ENCODE data around the gene RUNDC1.

The RUNDC1 gene

GRCh38 chr17:43018932-43019331, 38.6 kb downstream of the RUNDC1 start:
- DNase-seq (ENCODE audit: low read depth in 3 of 3) = no peak

- no peak for DNase-seq (ENCODE audit: low read depth in 3 of 3)
Observed at GRCh38 chr17:43019418-43019817, 39.1 kb downstream of the RUNDC1 start.

- no peak for DNase-seq (ENCODE audit: low read depth in 3 of 3)
Observed at GRCh38 chr17:43020030-43020621, 39.8 kb downstream of the RUNDC1 start.

- DNase-seq (ENCODE audit: low read depth in 3 of 3) = no peak
Observed at GRCh38 chr17:43020789-43021740, 40.7 kb downstream of the RUNDC1 start.

GRCh38 chr17:43021741-43022512, 41.6 kb downstream of the RUNDC1 start, which contains the start of gene VAT1:
VAT1 (minus strand) TSS chr17:43022385; CDS start chr17:43022322, 63 bp downstream.
- peak; percentile 27 to 57 (median 45) for DNase-seq (ENCODE audit: low read depth in 3 of 3)

GRCh38 chr17:43024407-43025289, 44.3 kb downstream of the RUNDC1 start, which contains the start of gene RND2:
RND2 (plus strand) TSS chr17:43025231; CDS start chr17:43025348, 117 bp downstream.
- DNase-seq (ENCODE audit: low read depth in 3 of 3) = peak; percentile 61 to 68 (median 65)

GRCh38 chr17:43025290-43025657, 44.9 kb downstream of the RUNDC1 start:
- no peak for DNase-seq (ENCODE audit: low read depth in 3 of 3)

- no peak for DNase-seq (ENCODE audit: low read depth in 3 of 3)
Observed at GRCh38 chr17:43025766-43026537, 45.6 kb downstream of the RUNDC1 start.

GRCh38 chr17:43026595-43026994, 46.2 kb downstream of the RUNDC1 start:
- DNase-seq (ENCODE audit: low read depth in 3 of 3) = no peak

GRCh38 chr17:43027091-43028032, 47.0 kb downstream of the RUNDC1 start:
- DNase-seq (ENCODE audit: low read depth in 3 of 3) = no peak

- no peak for DNase-seq (ENCODE audit: low read depth in 3 of 3)
Observed at GRCh38 chr17:43028221-43028861, 48.0 kb downstream of the RUNDC1 start.

- no peak for DNase-seq (ENCODE audit: low read depth in 3 of 3)
Observed at GRCh38 chr17:43030137-43030767, 49.9 kb downstream of the RUNDC1 start.

GRCh38 chr17:43031666-43032065, 51.3 kb downstream of the RUNDC1 start:
- no peak for DNase-seq (ENCODE audit: low read depth in 3 of 3)

- no peak for DNase-seq (ENCODE audit: low read depth in 3 of 3)
Observed at GRCh38 chr17:43033948-43034881, 53.9 kb downstream of the RUNDC1 start.

- no peak for DNase-seq (ENCODE audit: low read depth in 3 of 3)
Observed at GRCh38 chr17:43034894-43035293, 54.5 kb downstream of the RUNDC1 start.

GRCh38 chr17:43039646-43040045, 59.3 kb downstream of the RUNDC1 start:
- no peak for DNase-seq (ENCODE audit: low read depth in 3 of 3)

GRCh38 chr17:43040655-43041054, 60.3 kb downstream of the RUNDC1 start:
- no peak for DNase-seq (ENCODE audit: low read depth in 3 of 3)
